HPDE6-E6E7 (cell line): ENCODE data around the gene WHRN.

ENCODE experiments used
- DNase-seq: peaks from one replicate; pipeline ENCODE4 v3.0.0; 2011; ENCODE audit warnings: missing footprints; ENCODE audit errors: extremely low spot score

WHRN gene

DNA sequence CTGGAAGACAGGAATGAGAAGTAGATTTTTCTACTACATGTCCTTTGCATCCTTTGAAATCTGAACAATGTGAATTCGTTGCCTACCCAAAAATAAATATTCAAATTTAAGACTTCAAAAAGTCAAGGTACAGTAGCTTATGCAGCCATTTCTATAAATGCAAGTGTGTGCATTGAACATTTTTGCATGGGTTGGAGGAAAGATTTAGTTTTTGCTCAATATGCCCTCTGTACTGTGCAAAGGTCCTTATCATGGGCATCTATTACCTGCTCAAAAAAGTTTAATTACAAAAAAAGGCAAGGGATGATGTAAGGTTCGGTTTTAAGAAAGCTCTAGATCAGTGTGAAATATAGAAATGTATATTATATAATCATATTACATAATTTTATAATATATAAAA, 140.1 kb downstream of the WHRN start:
- DNase-seq = no peak

DNA sequence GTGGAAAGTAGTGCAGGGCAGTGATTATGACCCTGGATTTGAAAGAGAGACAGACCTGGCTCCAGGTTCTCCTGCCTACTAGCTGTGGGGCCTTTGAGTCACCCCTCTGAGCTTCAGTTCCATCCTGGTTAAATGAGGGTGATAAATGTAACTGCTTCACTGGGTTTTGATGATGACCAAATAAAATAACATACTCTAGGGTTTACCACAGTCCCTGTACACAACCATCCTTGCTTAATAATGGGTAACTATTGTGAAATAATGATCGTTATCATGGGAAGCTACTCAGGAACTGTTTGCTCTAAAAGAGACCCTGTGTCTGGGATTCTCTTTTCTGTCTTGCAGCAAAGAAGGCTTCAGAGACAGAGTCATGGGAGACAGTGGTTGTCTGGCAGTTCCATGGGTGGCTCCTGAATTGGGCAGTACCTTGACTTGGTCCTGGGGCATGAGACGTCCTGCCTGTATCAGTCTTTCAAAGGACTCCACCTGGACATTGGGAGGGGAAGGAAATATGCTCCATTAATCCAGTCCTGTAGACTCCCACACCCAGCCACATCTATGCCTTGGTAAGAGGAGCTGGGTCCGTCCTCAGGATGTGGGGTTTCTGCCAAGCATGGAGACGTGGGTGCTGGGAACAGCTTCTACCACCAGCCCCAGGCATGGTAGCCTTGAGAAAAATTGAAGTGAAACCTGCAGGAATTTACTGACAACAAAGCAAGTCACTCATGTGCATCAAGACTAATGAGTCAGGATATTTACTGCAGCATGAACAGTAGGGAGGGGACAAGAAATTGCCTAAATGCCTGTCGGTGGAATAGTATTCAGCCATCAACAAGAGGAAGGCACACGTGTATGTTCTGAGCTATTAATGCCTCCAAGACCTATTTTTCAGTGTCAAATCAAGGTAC, 140.9 kb downstream of the WHRN start:
- no peak for DNase-seq

DNA sequence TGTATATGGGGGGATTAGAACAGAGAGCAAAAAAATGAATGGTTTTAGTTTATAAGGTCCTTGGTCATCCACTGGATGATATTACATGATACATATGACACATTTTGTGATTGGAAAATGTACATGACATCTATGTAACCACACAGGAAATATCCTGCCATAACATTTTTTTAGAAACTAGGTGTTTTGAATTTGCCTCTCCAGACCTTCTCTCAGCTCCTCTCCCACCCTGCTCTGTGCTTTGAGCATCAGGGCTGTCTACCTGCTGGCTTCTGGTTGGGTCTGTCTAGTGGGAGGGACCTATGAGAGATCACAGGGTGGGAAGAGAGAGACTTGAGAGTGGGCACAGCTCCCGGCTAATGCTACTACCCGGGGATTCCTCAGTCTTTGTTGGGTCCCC, 141.8 kb downstream of the WHRN start:
- DNase-seq = no peak

- DNase-seq = no peak
Measured at GRCh38 chr9:114362394-114362793, 142.9 kb downstream of the WHRN start.

GRCh38 chr9:114361542-114361941, 143.7 kb downstream of the WHRN start:
- no peak for DNase-seq

- no peak for DNase-seq
Measured at GRCh38 chr9:114359801-114360200, 145.5 kb downstream of the WHRN start.

DNA sequence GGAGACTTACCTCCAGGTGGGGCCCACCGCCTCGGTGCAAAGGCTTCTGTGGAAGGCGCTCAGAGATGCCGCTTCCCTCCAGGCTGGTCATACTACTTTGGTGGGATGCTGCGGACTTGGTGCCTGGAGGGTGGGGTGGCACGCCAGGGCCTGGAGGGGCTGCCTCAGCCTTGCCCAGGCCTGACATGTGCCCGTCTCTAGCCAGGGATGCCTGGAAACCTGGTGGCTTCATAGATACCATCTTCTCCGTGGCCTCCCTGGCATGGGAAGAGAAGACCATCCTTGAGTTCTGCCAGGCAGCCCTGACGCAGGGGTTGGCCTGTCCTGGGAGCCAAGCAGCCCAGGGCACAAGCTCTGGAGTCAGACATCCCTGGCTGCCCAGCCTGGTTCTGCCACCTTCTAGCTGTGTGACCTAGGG, 147.4 kb downstream of the WHRN start:
- no peak for DNase-seq

DNA sequence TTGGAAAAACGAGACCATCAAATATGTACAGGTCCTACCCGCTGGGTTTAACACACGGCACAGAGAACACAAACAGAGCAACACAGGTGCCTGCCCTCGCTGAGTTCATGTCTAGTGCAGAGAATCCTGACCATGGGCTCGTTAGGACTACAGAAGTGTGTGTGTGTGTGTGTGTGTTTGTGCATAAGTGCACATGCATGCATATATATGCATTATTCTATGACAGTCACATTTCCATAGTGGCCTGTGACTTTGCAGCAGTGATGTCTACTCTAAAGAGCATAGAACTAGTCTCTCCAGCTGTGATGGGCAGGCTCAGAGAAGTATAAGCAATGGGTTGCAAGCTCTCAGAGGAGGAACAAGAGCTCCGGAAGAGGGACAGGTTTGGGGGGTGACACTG, 147.9 kb downstream of the WHRN start:
- DNase-seq = no peak

DNA sequence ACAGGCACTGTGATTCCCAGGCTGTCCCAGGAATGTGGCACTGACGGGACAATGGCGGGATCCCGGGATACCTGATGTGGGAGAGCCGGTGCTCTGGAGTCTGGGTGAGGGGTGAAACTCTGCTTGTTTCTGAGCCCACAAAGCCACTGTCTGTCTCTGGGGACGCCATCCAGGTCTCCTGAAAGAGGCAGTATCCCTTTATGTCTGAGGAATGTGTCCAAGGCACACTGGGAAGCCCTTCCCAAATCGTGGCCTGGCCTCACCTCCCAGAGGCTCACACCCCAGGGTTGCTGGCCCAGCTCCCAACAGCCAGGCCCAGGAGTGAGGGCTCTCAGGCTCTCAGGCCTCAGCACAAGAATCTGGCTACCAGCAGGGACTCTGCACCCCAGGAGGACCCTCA, 148.5 kb downstream of the WHRN start:
- DNase-seq = no peak

DNA sequence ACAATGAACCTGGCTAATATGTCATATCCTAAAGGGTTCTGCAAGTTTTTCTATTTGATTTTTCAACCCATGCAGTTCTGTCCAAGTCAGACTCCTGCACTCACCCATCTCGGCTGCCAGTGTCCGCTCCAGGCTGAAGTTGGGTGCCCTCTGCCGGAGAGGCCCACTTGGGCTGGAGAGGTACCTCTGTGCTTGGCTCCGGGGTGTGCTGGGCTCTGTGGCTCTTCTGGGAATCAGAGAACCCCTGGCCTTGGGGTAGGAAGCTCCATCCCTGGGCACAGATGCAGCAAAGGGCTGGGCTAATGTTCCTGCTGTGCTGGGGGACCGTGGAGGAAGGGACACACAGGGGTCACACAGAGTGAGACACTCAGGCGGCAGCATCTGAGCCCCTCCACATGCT, 149.5 kb downstream of the WHRN start:
- DNase-seq = no peak
